ENCODE results near the gene ATP2A3.

GRCh38 chr17:3944485-3945388 is 19.5 kb downstream of the ATP2A3 start:
- TF ChIP-seq CTCF (IDR thresholded peaks at IDR 0.05) (no peak), POLR2A (IDR thresholded peaks at IDR 0.05) (no peak)

Measured in body of pancreas (tissue), 4 donors.